Gastroesophageal sphincter (tissue), 3 donors: ENCODE measurements around the gene TFAP2B.

Source experiments
- EP300 ChIP-seq: sonication (generic); formaldehyde crosslinking; IDR thresholded peaks from one replicate; pipeline ENCODE4 v1.6.1; 2017; ENCODE audit warnings: antibody characterized with exemption, mild to moderate bottlenecking
- POLR2A ChIP-seq, 2 donors: fragments of 450-650 bp; IDR thresholded peaks; one replicate each; pipeline ENCODE4 v1.6.1; 2017; ENCODE audit warnings: antibody characterized with exemption in 2 of 2, mild to moderate bottlenecking in 2 of 2, moderate library complexity in 1 of 2
- TF ChIP-seq, protein P1 (sequence below), 4 experiments: fragments of 200-600 bp in 2 of 4; fragments of 450-650 bp in 2 of 4; sonication (generic) in 1 of 4; IDR thresholded peaks; one replicate each; pipeline ENCODE4 v1.5.1; 2017 to 2019; ENCODE audit warnings: antibody characterized with exemption in 4 of 4, mild to moderate bottlenecking in 2 of 4, moderate library complexity in 2 of 4

DNA sequence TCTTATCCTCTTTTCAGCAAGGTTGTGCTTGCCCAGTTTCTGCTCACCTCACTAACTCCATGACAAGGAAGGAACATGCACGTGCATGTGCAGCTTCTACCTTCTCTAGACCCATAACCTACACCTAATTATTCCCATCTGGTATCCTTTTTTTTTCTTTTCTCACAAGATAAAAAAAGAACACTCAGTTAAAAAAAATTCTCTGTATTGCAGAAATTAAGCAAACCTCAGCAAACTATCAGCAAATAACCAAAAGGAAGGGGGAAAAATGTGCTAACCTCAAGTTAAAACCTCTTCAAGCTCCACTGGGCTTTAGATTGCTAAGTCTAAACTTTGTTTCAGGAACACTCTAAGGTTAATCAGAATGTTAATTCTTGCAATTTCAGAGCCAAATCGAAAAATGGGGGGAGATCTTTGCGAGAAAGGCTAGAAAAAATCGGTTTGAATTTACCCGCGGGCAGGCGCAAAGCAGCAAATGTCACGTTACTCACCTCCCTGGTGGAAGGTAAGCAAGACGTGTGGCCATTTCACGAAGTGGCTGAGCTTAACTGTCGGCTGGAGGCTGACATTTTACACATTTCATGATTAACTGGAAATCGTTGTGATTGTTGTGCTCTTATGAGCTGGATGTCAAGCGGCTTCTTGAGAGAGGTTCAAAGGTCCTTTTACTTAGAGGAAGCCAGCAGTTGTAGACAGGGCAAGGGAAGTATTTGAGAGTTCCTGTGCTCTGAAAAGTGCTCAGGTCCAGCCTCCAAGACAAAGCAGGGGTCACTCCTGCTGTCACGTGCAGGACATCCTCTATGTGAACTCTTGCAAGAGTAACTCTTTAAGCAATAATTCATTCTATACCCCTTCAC lies 19.1 kb downstream of the TFAP2B start:
- TF ChIP-seq, protein P1, sequence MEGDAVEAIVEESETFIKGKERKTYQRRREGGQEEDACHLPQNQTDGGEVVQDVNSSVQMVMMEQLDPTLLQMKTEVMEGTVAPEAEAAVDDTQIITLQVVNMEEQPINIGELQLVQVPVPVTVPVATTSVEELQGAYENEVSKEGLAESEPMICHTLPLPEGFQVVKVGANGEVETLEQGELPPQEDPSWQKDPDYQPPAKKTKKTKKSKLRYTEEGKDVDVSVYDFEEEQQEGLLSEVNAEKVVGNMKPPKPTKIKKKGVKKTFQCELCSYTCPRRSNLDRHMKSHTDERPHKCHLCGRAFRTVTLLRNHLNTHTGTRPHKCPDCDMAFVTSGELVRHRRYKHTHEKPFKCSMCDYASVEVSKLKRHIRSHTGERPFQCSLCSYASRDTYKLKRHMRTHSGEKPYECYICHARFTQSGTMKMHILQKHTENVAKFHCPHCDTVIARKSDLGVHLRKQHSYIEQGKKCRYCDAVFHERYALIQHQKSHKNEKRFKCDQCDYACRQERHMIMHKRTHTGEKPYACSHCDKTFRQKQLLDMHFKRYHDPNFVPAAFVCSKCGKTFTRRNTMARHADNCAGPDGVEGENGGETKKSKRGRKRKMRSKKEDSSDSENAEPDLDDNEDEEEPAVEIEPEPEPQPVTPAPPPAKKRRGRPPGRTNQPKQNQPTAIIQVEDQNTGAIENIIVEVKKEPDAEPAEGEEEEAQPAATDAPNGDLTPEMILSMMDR (IDR thresholded peaks at IDR 0.05), result no peak
- TF ChIP-seq EP300 (no peak), POLR2A (IDR thresholded peaks at IDR 0.05) (no peak)
